ENCODE measurements around the gene CNPPD1.

The CNPPD1 gene

DNA sequence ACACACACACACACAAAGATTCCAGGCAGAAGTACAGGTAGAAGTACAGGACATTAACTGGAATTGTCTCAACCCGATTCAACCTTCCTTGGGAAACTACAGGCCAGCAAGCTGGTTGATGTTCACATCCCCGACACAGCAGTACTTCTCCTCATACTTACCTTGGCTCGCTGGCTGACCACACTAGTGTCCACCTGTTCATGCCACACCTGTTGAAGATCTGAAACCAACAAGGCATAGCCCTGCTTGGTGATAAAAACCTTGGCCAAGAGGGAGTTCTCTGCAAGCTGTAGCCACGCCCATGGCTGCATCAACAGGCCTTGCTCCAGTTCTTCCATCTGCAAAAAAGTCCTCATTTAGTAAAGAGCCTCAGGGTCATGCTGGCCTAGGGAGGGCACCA, 18.7 kb downstream of the CNPPD1 start:
- no peak overlapping the region for H3K27ac ChIP-seq (ENCODE audit: low read depth, low read length)
- no peak overlapping the region for H2AK5ac ChIP-seq (ENCODE audit: low read length)
- no peak overlapping the region for H3K23ac ChIP-seq (ENCODE audit: low read length)
- no peak overlapping the region for H3K4me3 ChIP-seq (ENCODE audit: low read length)
- H3K4me2 ChIP-seq (ENCODE audit: low read length) = no peak overlapping the region
- no peak overlapping the region for H2BK5ac ChIP-seq (ENCODE audit: low read length)
- H3K4ac ChIP-seq (ENCODE audit: low read depth, low read length) = no peak overlapping the region
- H4K5ac ChIP-seq (ENCODE audit: low read length) = no peak overlapping the region
- peaks cover 2% of the 10 kb centered on the region for H3K36me3 ChIP-seq (ENCODE audit: control insufficient read depth, insufficient read depth, low read length)
- no peak overlapping the region for H4K8ac ChIP-seq (ENCODE audit: low read depth, low read length)
- H3K79me2 ChIP-seq (ENCODE audit: control insufficient read depth, insufficient read depth, low read length) = no peaks in the 10 kb centered on the region
- H2BK120ac ChIP-seq (ENCODE audit: low read depth, low read length) = no peak overlapping the region
- no peak overlapping the region for H3K9ac ChIP-seq (ENCODE audit: low read length)
- no peak overlapping the region for H3K56ac ChIP-seq (ENCODE audit: low read length)
- H3K79me1 ChIP-seq (ENCODE audit: low read length) = no peaks in the 10 kb centered on the region
- H3K4me1 ChIP-seq (ENCODE audit: control insufficient read depth, low read depth, low read length) = peaks cover 3% of the 10 kb centered on the region
- H2BK15ac ChIP-seq (replicated peaks; ENCODE audit: low read depth) = no peak overlapping the region
- no peaks in the 10 kb centered on the region for H3K27me3 ChIP-seq (ENCODE audit: insufficient read depth, low read length, poor library complexity)
- DNase-seq = no peak
- no peak overlapping the region for H3K18ac ChIP-seq (ENCODE audit: low read length)
- no CpG with 5 or more reads among the region's 4 CpGs for WGBS (ENCODE audit: extremely low coverage, insufficient coverage, low lambda C conversion rate)

- Histone ChIP-seq H3K36me3 (ENCODE audit: control insufficient read depth, insufficient read depth, low read length) (peaks cover 2% of the 10 kb centered on the region), H3K4ac (ENCODE audit: low read depth, low read length) (no peak overlapping the region), H3K9ac (ENCODE audit: low read length) (no peak overlapping the region), H3K4me3 (ENCODE audit: low read length) (no peak overlapping the region), H4K5ac (ENCODE audit: low read length) (no peak overlapping the region), H3K4me2 (ENCODE audit: low read length) (no peak overlapping the region), H2AK5ac (ENCODE audit: low read length) (no peak overlapping the region), H3K18ac (ENCODE audit: low read length) (no peak overlapping the region), H3K27ac (ENCODE audit: low read depth, low read length) (no peak overlapping the region), H3K56ac (ENCODE audit: low read length) (no peak overlapping the region), H4K8ac (ENCODE audit: low read depth, low read length) (no peak overlapping the region), H3K79me2 (ENCODE audit: control insufficient read depth, insufficient read depth, low read length) (no peaks in the 10 kb centered on the region), H3K27me3 (ENCODE audit: insufficient read depth, low read length, poor library complexity) (no peaks in the 10 kb centered on the region), H3K23ac (ENCODE audit: low read length) (no peak overlapping the region), H2BK5ac (ENCODE audit: low read length) (no peak overlapping the region), H2BK15ac (replicated peaks; ENCODE audit: low read depth) (no peak overlapping the region), H3K79me1 (ENCODE audit: low read length) (no peaks in the 10 kb centered on the region), H2BK120ac (ENCODE audit: low read depth, low read length) (no peak overlapping the region), H3K4me1 (ENCODE audit: control insufficient read depth, low read depth, low read length) (peaks cover 3% of the 10 kb centered on the region)
- WGBS (ENCODE audit: extremely low coverage, insufficient coverage, low lambda C conversion rate) = no CpG with 5 or more reads among the region's 8 CpGs
- DNase-seq = no peak
Measured at GRCh38 chr2:219157396-219157795, 19.3 kb downstream of the CNPPD1 start.

DNA sequence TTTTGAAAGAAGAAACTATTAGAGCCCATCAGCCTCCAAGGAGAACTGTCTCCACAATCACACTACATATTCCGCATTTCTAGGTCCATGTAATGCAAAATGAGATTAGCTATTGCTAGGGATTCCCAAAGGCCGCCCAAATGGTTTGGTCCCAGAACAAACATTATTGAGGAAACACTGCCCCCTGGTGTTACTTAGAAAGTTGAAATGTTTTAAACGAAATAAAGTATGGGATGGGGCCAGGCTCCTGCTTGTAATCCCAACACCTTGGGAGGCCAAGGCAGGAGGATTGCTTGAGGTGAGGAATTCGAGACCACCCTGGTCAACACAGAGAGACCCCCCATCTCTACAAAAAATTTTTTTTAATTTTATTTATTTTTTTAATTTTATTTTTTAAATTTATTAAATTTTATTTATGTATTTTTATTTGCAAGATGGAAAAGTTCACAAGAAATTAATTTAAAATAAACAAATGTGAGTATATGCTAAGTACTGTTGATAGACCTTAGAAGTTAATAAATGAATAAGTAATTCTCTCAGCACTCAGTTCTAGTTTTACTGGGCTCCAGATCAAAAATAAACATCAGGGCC, 21.6 kb downstream of the CNPPD1 start:
- no CpG with 5 or more reads among the region's 4 CpGs for WGBS (ENCODE audit: extremely low coverage, insufficient coverage, low lambda C conversion rate)
- no peaks in the 10 kb centered on the region for H3K79me2 ChIP-seq (ENCODE audit: control insufficient read depth, insufficient read depth, low read length)
- DNase-seq = peak; percentile 84
- H3K56ac ChIP-seq (ENCODE audit: low read length) = no peak overlapping the region
- no peaks in the 10 kb centered on the region for H3K27me3 ChIP-seq (ENCODE audit: insufficient read depth, low read length, poor library complexity)
- peaks cover 2% of the 10 kb centered on the region for H3K36me3 ChIP-seq (ENCODE audit: control insufficient read depth, insufficient read depth, low read length)
- H2BK5ac ChIP-seq (ENCODE audit: low read length) = no peak overlapping the region
- no peak overlapping the region for H2BK120ac ChIP-seq (ENCODE audit: low read depth, low read length)
- no peaks in the 10 kb centered on the region for H3K4me1 ChIP-seq (ENCODE audit: control insufficient read depth, low read depth, low read length)
- H3K18ac ChIP-seq (ENCODE audit: low read length) = no peak overlapping the region
- H2BK15ac ChIP-seq (replicated peaks; ENCODE audit: low read depth) = no peak overlapping the region
- no peak overlapping the region for H3K27ac ChIP-seq (ENCODE audit: low read depth, low read length)
- no peaks in the 10 kb centered on the region for H3K79me1 ChIP-seq (ENCODE audit: low read length)
- no peak overlapping the region for H3K4me2 ChIP-seq (ENCODE audit: low read length)
- H3K23ac ChIP-seq (ENCODE audit: low read length) = no peak overlapping the region
- no peak overlapping the region for H4K8ac ChIP-seq (ENCODE audit: low read depth, low read length)
- no peak overlapping the region for H3K9ac ChIP-seq (ENCODE audit: low read length)
- H3K4ac ChIP-seq (ENCODE audit: low read depth, low read length) = no peak overlapping the region
- no peak overlapping the region for H4K5ac ChIP-seq (ENCODE audit: low read length)
- H3K4me3 ChIP-seq (ENCODE audit: low read length) = no peak overlapping the region
- no peak overlapping the region for H2AK5ac ChIP-seq (ENCODE audit: low read length)

- H3K4me1 ChIP-seq (ENCODE audit: control insufficient read depth, low read depth, low read length) = no peaks in the 10 kb centered on the region
- H4K5ac ChIP-seq (ENCODE audit: low read length) = no peak overlapping the region
- no peak overlapping the region for H3K4me2 ChIP-seq (ENCODE audit: low read length)
- H3K56ac ChIP-seq (ENCODE audit: low read length) = no peak overlapping the region
- H2AK5ac ChIP-seq (ENCODE audit: low read length) = no peak overlapping the region
- no peak overlapping the region for H3K4ac ChIP-seq (ENCODE audit: low read depth, low read length)
- H4K8ac ChIP-seq (ENCODE audit: low read depth, low read length) = no peak overlapping the region
- no peaks in the 10 kb centered on the region for H3K27me3 ChIP-seq (ENCODE audit: insufficient read depth, low read length, poor library complexity)
- no CpG with 5 or more reads among the region's 1 CpG for WGBS (ENCODE audit: extremely low coverage, insufficient coverage, low lambda C conversion rate)
- no peak overlapping the region for H3K9ac ChIP-seq (ENCODE audit: low read length)
- H3K18ac ChIP-seq (ENCODE audit: low read length) = no peak overlapping the region
- H3K79me2 ChIP-seq (ENCODE audit: control insufficient read depth, insufficient read depth, low read length) = no peaks in the 10 kb centered on the region
- no peak overlapping the region for H3K23ac ChIP-seq (ENCODE audit: low read length)
- peaks cover 2% of the 10 kb centered on the region for H3K36me3 ChIP-seq (ENCODE audit: control insufficient read depth, insufficient read depth, low read length)
- H3K4me3 ChIP-seq (ENCODE audit: low read length) = no peak overlapping the region
- no peak overlapping the region for H2BK15ac ChIP-seq (replicated peaks; ENCODE audit: low read depth)
- no peak overlapping the region for H2BK120ac ChIP-seq (ENCODE audit: low read depth, low read length)
- H3K79me1 ChIP-seq (ENCODE audit: low read length) = no peaks in the 10 kb centered on the region
- H2BK5ac ChIP-seq (ENCODE audit: low read length) = no peak overlapping the region
- no peak overlapping the region for H3K27ac ChIP-seq (ENCODE audit: low read depth, low read length)
- DNase-seq = no peak
Measured at GRCh38 chr2:219149667-219150066, 27.1 kb downstream of the CNPPD1 start.

DNA sequence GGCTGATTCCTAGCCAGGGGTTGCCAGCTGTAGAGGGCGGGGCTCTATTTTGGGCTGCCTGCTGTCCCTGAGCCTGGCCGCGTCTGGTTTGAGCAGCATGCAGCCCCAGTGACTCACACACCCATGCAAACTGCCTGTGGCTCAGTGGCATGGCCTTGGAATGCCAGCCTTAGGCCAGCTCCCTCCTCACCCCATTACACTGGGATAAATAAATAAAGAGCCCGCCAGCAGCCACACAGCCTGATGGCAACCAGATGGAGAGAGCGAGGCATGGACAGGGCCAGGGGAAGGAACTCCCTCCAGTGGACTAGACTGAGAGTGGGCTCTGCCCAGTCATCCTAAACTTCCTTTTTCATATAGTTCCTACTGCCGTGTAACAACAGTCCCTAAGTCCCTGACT, 34.4 kb downstream of the CNPPD1 start:
- no CpG with 5 or more reads among the region's 6 CpGs for WGBS (ENCODE audit: extremely low coverage, insufficient coverage, low lambda C conversion rate)
- H3K18ac ChIP-seq (ENCODE audit: low read length) = no peak overlapping the region
- no peak overlapping the region for H2BK120ac ChIP-seq (ENCODE audit: low read depth, low read length)
- H2AK5ac ChIP-seq (ENCODE audit: low read length) = no peak overlapping the region
- no peaks in the 10 kb centered on the region for H3K79me2 ChIP-seq (ENCODE audit: control insufficient read depth, insufficient read depth, low read length)
- H3K4ac ChIP-seq (ENCODE audit: low read depth, low read length) = no peak overlapping the region
- no peak overlapping the region for H3K27ac ChIP-seq (ENCODE audit: low read depth, low read length)
- H2BK5ac ChIP-seq (ENCODE audit: low read length) = no peak overlapping the region
- no peak overlapping the region for H3K23ac ChIP-seq (ENCODE audit: low read length)
- DNase-seq = peak; percentile 31
- H4K5ac ChIP-seq (ENCODE audit: low read length) = no peak overlapping the region
- H3K4me2 ChIP-seq (ENCODE audit: low read length) = no peak overlapping the region
- H3K4me1 ChIP-seq (ENCODE audit: control insufficient read depth, low read depth, low read length) = no peaks in the 10 kb centered on the region
- no peak overlapping the region for H3K4me3 ChIP-seq (ENCODE audit: low read length)
- H3K56ac ChIP-seq (ENCODE audit: low read length) = no peak overlapping the region
- H2BK15ac ChIP-seq (replicated peaks; ENCODE audit: low read depth) = no peak overlapping the region
- H3K9ac ChIP-seq (ENCODE audit: low read length) = no peak overlapping the region
- H4K8ac ChIP-seq (ENCODE audit: low read depth, low read length) = no peak overlapping the region
- no peaks in the 10 kb centered on the region for H3K79me1 ChIP-seq (ENCODE audit: low read length)
- no peaks in the 10 kb centered on the region for H3K27me3 ChIP-seq (ENCODE audit: insufficient read depth, low read length, poor library complexity)
- H3K36me3 ChIP-seq (ENCODE audit: control insufficient read depth, insufficient read depth, low read length) = no peaks in the 10 kb centered on the region

DNA sequence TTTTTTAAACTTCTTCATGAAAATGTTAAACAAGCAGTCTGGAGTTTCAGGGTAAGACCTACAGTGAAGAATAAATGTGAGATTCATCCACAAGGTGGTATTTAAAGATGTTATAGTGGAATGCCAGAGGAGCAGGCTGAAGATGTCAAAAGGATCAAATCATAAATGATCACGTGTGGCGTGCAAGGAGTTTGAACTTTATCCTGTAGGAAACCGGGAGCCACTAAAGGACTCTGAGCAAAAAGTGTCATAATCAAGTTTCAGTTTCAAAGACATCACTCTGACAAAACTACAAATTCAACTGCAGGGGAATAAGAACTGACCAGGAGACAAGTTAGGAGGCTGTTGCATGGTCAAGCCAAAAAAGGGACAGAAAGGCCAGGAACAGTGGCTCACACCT, 36.0 kb downstream of the CNPPD1 start:
- Histone ChIP-seq H3K56ac (ENCODE audit: low read length) (no peak overlapping the region), H2BK120ac (ENCODE audit: low read depth, low read length) (no peak overlapping the region), H3K79me1 (ENCODE audit: low read length) (no peaks in the 10 kb centered on the region), H3K4me1 (ENCODE audit: control insufficient read depth, low read depth, low read length) (no peaks in the 10 kb centered on the region), H3K18ac (ENCODE audit: low read length) (no peak overlapping the region), H3K4ac (ENCODE audit: low read depth, low read length) (no peak overlapping the region), H4K5ac (ENCODE audit: low read length) (no peak overlapping the region), H3K4me2 (ENCODE audit: low read length) (no peak overlapping the region), H3K36me3 (ENCODE audit: control insufficient read depth, insufficient read depth, low read length) (no peaks in the 10 kb centered on the region), H4K8ac (ENCODE audit: low read depth, low read length) (no peak overlapping the region), H3K79me2 (ENCODE audit: control insufficient read depth, insufficient read depth, low read length) (no peaks in the 10 kb centered on the region), H2BK15ac (replicated peaks; ENCODE audit: low read depth) (no peak overlapping the region), H3K27ac (ENCODE audit: low read depth, low read length) (no peak overlapping the region), H3K9ac (ENCODE audit: low read length) (no peak overlapping the region), H2BK5ac (ENCODE audit: low read length) (no peak overlapping the region), H3K23ac (ENCODE audit: low read length) (no peak overlapping the region), H3K27me3 (ENCODE audit: insufficient read depth, low read length, poor library complexity) (no peaks in the 10 kb centered on the region), H3K4me3 (ENCODE audit: low read length) (no peak overlapping the region), H2AK5ac (ENCODE audit: low read length) (no peak overlapping the region)
- no CpG with 5 or more reads among the region's 3 CpGs for WGBS (ENCODE audit: extremely low coverage, insufficient coverage, low lambda C conversion rate)
- DNase-seq = no peak

Measured in mesendoderm (in vitro differentiated cells).